ENCODE data around the gene MS4A4E. TPM values are rescaled to one million over a fixed set of nuclear protein-coding genes. Genes with fewer than 3 reads are reported as not detected.

MS4A4E gene
- total RNA-seq, 1 donor from 2014 or later, result 2.7 TPM

DNA sequence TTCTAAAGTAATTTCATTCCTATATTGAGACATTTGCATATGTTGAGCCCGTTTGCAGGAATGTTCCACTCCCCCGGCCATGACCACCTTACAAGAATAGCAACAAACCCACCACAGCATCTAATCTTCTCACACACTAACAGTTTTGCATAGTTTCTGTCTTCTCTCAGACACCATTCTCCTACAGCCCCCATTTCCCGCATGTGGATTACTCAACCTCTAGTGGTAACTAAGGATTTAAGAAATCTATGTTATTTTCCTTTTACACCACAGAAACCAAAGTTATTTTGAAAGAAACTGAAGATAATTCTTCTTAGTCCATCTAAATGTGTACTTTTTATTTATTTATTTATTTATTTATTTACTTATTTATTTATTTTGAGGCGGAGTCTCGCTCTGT lies 2.3 kb downstream of the MS4A4E start:
- no peak for DNase-seq
- Histone ChIP-seq H3K36me3 (no peaks in the 10 kb centered on the region), H3K4me1 (no peaks in the 10 kb centered on the region), H3K4me3 (no peak overlapping the region), H3K27ac (no peak overlapping the region), H3K27me3 (ENCODE audit: low read depth) (no peaks in the 10 kb centered on the region), H3K9me3 (no peaks in the 10 kb centered on the region)
- TF ChIP-seq, protein P1, sequence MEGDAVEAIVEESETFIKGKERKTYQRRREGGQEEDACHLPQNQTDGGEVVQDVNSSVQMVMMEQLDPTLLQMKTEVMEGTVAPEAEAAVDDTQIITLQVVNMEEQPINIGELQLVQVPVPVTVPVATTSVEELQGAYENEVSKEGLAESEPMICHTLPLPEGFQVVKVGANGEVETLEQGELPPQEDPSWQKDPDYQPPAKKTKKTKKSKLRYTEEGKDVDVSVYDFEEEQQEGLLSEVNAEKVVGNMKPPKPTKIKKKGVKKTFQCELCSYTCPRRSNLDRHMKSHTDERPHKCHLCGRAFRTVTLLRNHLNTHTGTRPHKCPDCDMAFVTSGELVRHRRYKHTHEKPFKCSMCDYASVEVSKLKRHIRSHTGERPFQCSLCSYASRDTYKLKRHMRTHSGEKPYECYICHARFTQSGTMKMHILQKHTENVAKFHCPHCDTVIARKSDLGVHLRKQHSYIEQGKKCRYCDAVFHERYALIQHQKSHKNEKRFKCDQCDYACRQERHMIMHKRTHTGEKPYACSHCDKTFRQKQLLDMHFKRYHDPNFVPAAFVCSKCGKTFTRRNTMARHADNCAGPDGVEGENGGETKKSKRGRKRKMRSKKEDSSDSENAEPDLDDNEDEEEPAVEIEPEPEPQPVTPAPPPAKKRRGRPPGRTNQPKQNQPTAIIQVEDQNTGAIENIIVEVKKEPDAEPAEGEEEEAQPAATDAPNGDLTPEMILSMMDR (IDR thresholded peaks at IDR 0.05), result no peak
- ATAC-seq, result no peak
- intact Hi-C loops (cut with DNase I), result no loop called here

DNA sequence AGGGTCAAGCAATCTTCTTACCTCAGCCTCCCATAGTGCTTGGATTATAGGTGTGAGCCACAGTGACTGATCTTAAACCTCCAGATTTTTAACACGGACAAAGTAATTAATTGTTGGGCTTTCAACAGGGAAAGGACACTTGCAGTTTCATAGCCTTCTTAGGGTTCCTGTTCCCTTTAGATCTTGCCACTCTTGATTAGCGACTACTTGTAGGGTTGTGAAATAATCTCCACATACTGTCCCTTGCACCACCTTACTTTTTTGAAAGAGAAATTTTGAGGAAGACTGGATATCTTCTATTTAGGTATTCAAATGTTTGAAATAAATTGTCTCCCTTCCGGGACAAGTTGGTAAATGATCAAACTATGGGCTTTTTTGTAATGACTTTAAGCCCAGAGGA lies 7.6 kb downstream of the MS4A4E start:
- Histone ChIP-seq H3K36me3 (no peaks in the 10 kb centered on the region), H3K27ac (no peak overlapping the region), H3K27me3 (ENCODE audit: low read depth) (no peaks in the 10 kb centered on the region), H3K4me1 (no peaks in the 10 kb centered on the region), H3K9me3 (no peaks in the 10 kb centered on the region), H3K4me3 (no peak overlapping the region)
- DNase-seq (no peak), ATAC-seq (no peak)
- TF ChIP-seq, protein P1 (IDR thresholded peaks at IDR 0.05), result no peak
- intact Hi-C loops (cut with DNase I), result no loop called here

DNA sequence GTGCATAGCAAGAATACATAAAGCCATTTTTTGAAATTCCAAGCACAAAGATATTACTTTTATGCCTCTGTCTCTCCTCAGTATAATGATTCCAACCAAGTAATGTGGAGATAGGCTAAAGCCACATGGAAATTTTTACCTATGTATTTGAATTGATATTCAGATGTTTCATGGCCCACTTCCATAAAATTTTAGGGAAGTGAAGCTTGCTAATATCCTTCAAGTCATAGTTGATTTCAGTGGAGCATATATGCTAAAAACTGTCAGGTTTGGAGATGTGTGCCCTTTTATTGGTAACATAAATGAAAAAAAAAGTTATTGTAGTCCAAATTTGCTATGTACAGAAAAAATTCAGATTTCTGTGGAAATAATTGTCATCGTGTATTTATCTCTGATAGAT lies 12.3 kb downstream of the MS4A4E start:
- Histone ChIP-seq H3K27me3 (ENCODE audit: low read depth) (no peaks in the 10 kb centered on the region), H3K27ac (no peak overlapping the region), H3K36me3 (no peaks in the 10 kb centered on the region), H3K4me3 (no peak overlapping the region), H3K4me1 (no peaks in the 10 kb centered on the region), H3K9me3 (no peaks in the 10 kb centered on the region)
- intact Hi-C loops (cut with DNase I), result no loop called here
- TF ChIP-seq, protein P1 (IDR thresholded peaks at IDR 0.05), result no peak
- ATAC-seq, result no peak
- no peak for DNase-seq

DNA sequence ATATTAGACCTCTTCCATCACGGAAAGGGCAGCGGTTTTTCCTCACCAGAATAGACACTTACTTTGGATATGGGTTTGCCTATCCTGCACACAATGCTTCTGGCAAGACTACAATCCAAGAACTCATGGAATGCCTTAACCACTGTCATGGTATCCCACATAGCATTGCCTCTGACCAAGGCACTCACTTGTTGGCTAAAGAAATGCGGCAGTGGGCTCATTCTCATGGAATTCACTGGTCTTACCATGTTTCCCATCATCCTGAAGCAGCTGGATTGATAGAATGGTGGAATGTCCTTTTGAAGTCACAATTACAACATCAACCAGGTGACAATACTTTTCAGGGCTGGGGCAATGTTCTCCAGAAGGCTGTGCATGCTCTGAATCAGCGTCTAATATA lies 20.8 kb downstream of the MS4A4E start:
- Histone ChIP-seq H3K27ac (no peak overlapping the region), H3K4me1 (no peaks in the 10 kb centered on the region), H3K36me3 (no peaks in the 10 kb centered on the region), H3K9me3 (no peaks in the 10 kb centered on the region), H3K4me3 (no peak overlapping the region), H3K27me3 (ENCODE audit: low read depth) (no peaks in the 10 kb centered on the region)
- TF ChIP-seq, protein P1 (IDR thresholded peaks at IDR 0.05), result no peak
- DNase-seq, result no peak
- ATAC-seq, result no peak
- intact Hi-C loops (cut with DNase I), result no loop called here

DNA sequence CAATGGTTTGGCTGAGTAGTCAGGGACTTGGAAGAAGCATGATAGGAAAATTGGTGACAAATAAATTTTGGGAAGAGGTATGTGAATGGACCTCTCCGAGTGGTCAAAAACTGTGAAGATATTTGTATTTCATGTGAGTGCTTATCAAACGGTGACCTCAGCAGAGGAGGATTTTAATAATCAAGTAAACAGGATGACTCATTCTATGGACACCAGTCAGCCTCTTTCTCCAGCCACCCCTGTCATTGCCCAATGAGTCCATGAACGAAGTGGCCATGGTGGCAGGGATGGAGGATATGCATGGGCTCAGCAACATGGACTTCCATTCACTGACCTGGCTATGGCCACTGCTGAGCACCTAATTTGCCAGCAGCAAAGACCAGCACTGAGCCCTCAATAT lies 21.2 kb downstream of the MS4A4E start:
- H3K4me1 ChIP-seq, result no peaks in the 10 kb centered on the region
- H3K9me3 ChIP-seq, result no peaks in the 10 kb centered on the region
- no peak for DNase-seq
- no peak overlapping the region for H3K4me3 ChIP-seq
- intact Hi-C loops (cut with DNase I), result no loop called here
- no peaks in the 10 kb centered on the region for H3K27me3 ChIP-seq (ENCODE audit: low read depth)
- TF ChIP-seq, protein P1 (IDR thresholded peaks at IDR 0.05), result no peak
- H3K36me3 ChIP-seq, result no peaks in the 10 kb centered on the region
- no peak overlapping the region for H3K27ac ChIP-seq
- ATAC-seq, result no peak

DNA sequence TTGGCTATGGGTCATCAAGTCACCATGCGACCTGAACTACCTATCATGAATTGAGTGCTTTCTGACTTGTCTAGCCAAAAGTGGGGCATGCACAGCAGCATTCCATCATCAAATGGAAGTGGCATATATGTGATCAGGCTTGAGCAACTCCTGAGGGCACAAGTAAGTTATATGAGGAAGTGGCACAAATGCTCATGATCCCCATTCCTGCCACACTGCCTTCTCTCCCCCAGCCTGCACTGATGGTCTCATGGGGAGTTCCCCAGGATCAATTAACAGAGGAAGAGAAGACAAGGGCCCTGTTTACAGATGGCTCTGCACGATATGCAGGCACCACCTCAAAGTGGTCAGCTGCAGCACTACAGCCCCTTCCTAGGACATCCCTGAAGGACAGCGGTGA lies 21.8 kb downstream of the MS4A4E start:
- ATAC-seq (no peak), DNase-seq (no peak)
- TF ChIP-seq, protein P1 (IDR thresholded peaks at IDR 0.05), result no peak
- Histone ChIP-seq H3K36me3 (no peaks in the 10 kb centered on the region), H3K4me3 (no peak overlapping the region), H3K9me3 (no peaks in the 10 kb centered on the region), H3K27me3 (ENCODE audit: low read depth) (no peaks in the 10 kb centered on the region), H3K4me1 (no peaks in the 10 kb centered on the region), H3K27ac (no peak overlapping the region)
- intact Hi-C loops (cut with DNase I), result no loop called here
